K562 (cell line): Measurements from ENCODE around the gene SLC2A4. TPM values are rescaled to one million over a fixed set of nuclear protein-coding genes. Genes with fewer than 3 reads are reported as not detected.

Source experiments
- CTCF ChIP-seq, 3 experiments: IDR thresholded peaks in 2 of 3; conservative IDR thresholded peaks in 1 of 3; 2 replicates each; pipeline ENCODE4 v1.5.1; 2011 to 2012; ENCODE audit warnings: low read length in 3 of 3, mild to moderate bottlenecking in 3 of 3, control low read depth in 2 of 3, improper control_type of control experiment in 1 of 3, inconsistent platforms in 1 of 3, low read depth in 1 of 3, mixed read lengths in 1 of 3, moderate library complexity in 1 of 3; ENCODE audit not compliant: insufficient read depth in 2 of 3
- DDX20 ChIP-seq: fragments of 450-650 bp; IDR thresholded peaks from 2 replicates; pipeline ENCODE4 v1.6.1; 2016; ENCODE audit warnings: missing genetic modification characterization, low read depth, mild to moderate bottlenecking, missing compliant biosample characterization, moderate library complexity
- GABPA ChIP-seq: fragments of 200-800 bp; sonication (Bioruptor generic); conservative IDR thresholded peaks from 2 replicates; pipeline ENCODE4 v1.6.1; 2016; ENCODE audit warnings: low read depth, missing genetic modification characterization, missing compliant biosample characterization
- KLF16 ChIP-seq: IDR thresholded peaks from 2 replicates; pipeline ENCODE4 v1.6.1; 2016; ENCODE audit warnings: antibody characterized with exemption
- PREB ChIP-seq: sonication (generic); formaldehyde crosslinking; IDR thresholded peaks from 2 replicates; pipeline ENCODE4 v1.8.1; 2023; ENCODE audit warnings: mild to moderate bottlenecking, missing genetic modification reagents
- TAL1 ChIP-seq: fragments of 450-650 bp; IDR thresholded peaks from 2 replicates; pipeline ENCODE4 v1.6.1; 2016; ENCODE audit warnings: mild to moderate bottlenecking
- TEAD4 ChIP-seq, 2 experiments: sonication (generic) in 1 of 2; formaldehyde crosslinking in 1 of 2; IDR thresholded peaks; 2 replicates each; pipeline versions ENCODE4 v1.6.1 to v1.8.0; 2012 to 2022; ENCODE audit warnings: borderline replicate concordance in 1 of 2, inconsistent platforms in 1 of 2, low read length in 1 of 2, mild to moderate bottlenecking in 1 of 2, missing genetic modification reagents in 1 of 2
- WHSC1 ChIP-seq: IDR thresholded peaks from one replicate; pipeline ENCODE4 v1.6.1; 2012; ENCODE audit warnings: low read length, control low read depth, inconsistent platforms
- ZBTB33 ChIP-seq: sonication (generic); formaldehyde crosslinking; IDR thresholded peaks from 2 replicates; pipeline ENCODE4 v1.8.1; 2023; ENCODE audit warnings: mild to moderate bottlenecking, missing genetic modification reagents
- ZBTB7A ChIP-seq: IDR thresholded peaks from 2 replicates; pipeline ENCODE4 v1.6.1; 2011; ENCODE audit warnings: low read depth, mild to moderate bottlenecking, low read length, moderate library complexity, borderline replicate concordance; ENCODE audit not compliant: control insufficient read depth
- ZNF274 ChIP-seq: IDR thresholded peaks from 2 replicates; pipeline ENCODE4 v1.6.1; 2011; ENCODE audit warnings: low read depth, mild to moderate bottlenecking, low read length, moderate library complexity, borderline replicate concordance
- ZNF407 ChIP-seq: fragments of 450-650 bp; IDR thresholded peaks from 2 replicates; pipeline ENCODE4 v1.6.1; 2016; ENCODE audit warnings: low read depth
- polyA plus RNA-seq, 8 experiments: library from polyadenylated mRNA; depleted of rRNA in 4 of 8; stranded (reverse) in 5 of 8; unstranded in 3 of 8; fragments of >200 nt; fragmentation: Nextera tagmentation in 2 of 8; fragmentation: Illumina TruSeq in 1 of 8; extraction: Ambion mirVana in 2 of 8; extraction: Trizol in 1 of 8; gene quantifications; 2 replicates each; pipeline versions ENCODE4 v1.2.1 to v1.2.3, GENCODE V29; 2011 to 2014; ENCODE audit warnings: inconsistent platforms in 1 of 8, missing spikeins in 1 of 8
- total RNA-seq, 7 experiments: library from RNA; depleted of rRNA in 6 of 7; stranded (reverse); fragments of >200 nt in 6 of 7; fragmentation: Illumina TruSeq in 2 of 7; extraction: Trizol in 2 of 7; gene quantifications; 2 replicates each; pipeline versions ENCODE4 v1.2.1 to v1.2.3, GENCODE V29; 2011 to 2021; ENCODE audit warnings: low replicate concordance in 1 of 7

SLC2A4 gene
- total and polyA plus RNA-seq, 9 of the 15 experiments (the other 6 are each of a cell fraction or from before 2014, with no cell fraction given) = 0.74 to 3.5 (median 1.6) TPM

GRCh38 chr17:7262935-7263800 is 18.4 kb upstream of the SLC2A4 start (continued):
- TF ChIP-seq CTCF (IDR thresholded peaks at IDR 0.05 in 2 of 3, conservative IDR thresholded peaks at IDR 0.05 in 1 of 3; ENCODE audit: insufficient read depth in 2 of 3, low read depth in 1 of 3, low read length in 3 of 3) (no peak), PREB (CRISPR knock-in tag) (no peak), TAL1 (no peak), ZBTB7A (0 out of 2 replicates have a peak, but pooled peaks have one; percentile 13), TEAD4 (IDR thresholded peaks at IDR 0.05; ENCODE audit: low read length) (no peak), TEAD4 (CRISPR knock-in tag; IDR thresholded peaks at IDR 0.05; ENCODE audit: borderline replicate concordance) (no peak), ZNF274 (no peak), ZNF407 (no peak; the same call in 1 of the 2 replicates), WHSC1 (no peak), DDX20 (tag) (no peak), GABPA (tag) (0 out of 2 replicates have a peak, but pooled peaks have one; percentile 35), KLF16 (no peak), ZBTB33 (CRISPR knock-in tag) (no peak)
